GM12878 (cell line): ENCODE results near the gene MYO7B. TPM values are rescaled to one million over a fixed set of nuclear protein-coding genes. Genes with fewer than 3 reads are reported as not detected.

Experiments
- ATAC-seq: fragments of 200-7000 bp; cut with Tn5 transposase; 3 replicates; pipeline ENCODE4 v1.9.1; 2020; ENCODE audit warnings: mild to moderate bottlenecking, moderate library complexity
- BruUV-seq: library from RNA; stranded (reverse); fragments of 400-500 nt; replicated peaks from 2 replicates; lab custom pipeline; 2021; lab: Mats Ljungman, UMichigan
- CTCF ChIA-PET: fragments of 300-600 bp; sonication (Branson Sonifier 250); formaldehyde crosslinking; extraction: SDS; loops from one replicate; lab custom pipeline; 2021; ENCODE audit warnings: inconsistent platforms; lab: Yijun Ruan, JAX
- POLR2A ChIA-PET: fragments of 350-600 bp; formaldehyde crosslinking; extraction: SDS; loops from one replicate; lab custom pipeline; 2021; ENCODE audit warnings: inconsistent platforms; lab: Charles Lee
- RAD21 ChIA-PET: fragments of 300-600 bp; sonication (Branson Sonifier 250); formaldehyde crosslinking; loops from one replicate; lab custom pipeline; 2023; ENCODE audit warnings: antibody characterized with exemption; ENCODE audit not compliant: unreplicated experiment; lab: Charles Lee
- SMC1A ChIA-PET: fragments of 300-600 bp; sonication (Branson Sonifier 250); formaldehyde crosslinking; loops from one replicate; lab custom pipeline; 2023; ENCODE audit not compliant: unreplicated experiment, uncharacterized antibody; lab: Charles Lee
- DNase-seq: peaks from one replicate; pipeline ENCODE4 v3.0.0-alpha.2; 2011; ENCODE audit warnings: low read depth, low spot score
- FAIRE-seq: peaks from 3 replicates; lab custom pipeline; 2011; peaks lifted over from hg19 to GRCh38; lab: Jason Lieb, UNC
- H2AFZ ChIP-seq: 2 replicates; pipeline ENCODE4 v1.6.0; 2011; ENCODE audit warnings: low read depth, low read length, control low read depth; ENCODE audit not compliant: control insufficient read depth
- H3K27ac ChIP-seq: 2 replicates; pipeline ENCODE4 v1.5.1; 2011; ENCODE audit warnings: control low read depth; ENCODE audit not compliant: control insufficient read depth, insufficient read depth
- H3K27me3 ChIP-seq, 2 experiments: replicated peaks in 1 of 2; 2 replicates each; pipeline versions ENCODE4 v1.6.0 to v1.6.1; 2011; ENCODE audit warnings: low read length in 1 of 2; ENCODE audit not compliant: control insufficient read depth in 2 of 2, insufficient read depth in 2 of 2
- H3K36me3 ChIP-seq, 2 experiments: 2 replicates each; pipeline ENCODE4 v1.5.1; 2011; ENCODE audit warnings: low read length in 1 of 2; ENCODE audit not compliant: control insufficient read depth in 2 of 2, insufficient read depth in 2 of 2
- H3K4me1 ChIP-seq: 2 replicates; pipeline ENCODE4 v1.6.1; 2011; ENCODE audit warnings: mild to moderate bottlenecking, low read length, moderate library complexity, mixed read lengths; ENCODE audit not compliant: control insufficient read depth, insufficient read depth
- H3K4me2 ChIP-seq: 2 replicates; pipeline ENCODE4 v1.6.0; 2011; ENCODE audit warnings: control low read depth; ENCODE audit not compliant: control insufficient read depth, insufficient read depth
- H3K4me3 ChIP-seq: fragments of 200-600 bp; sonication (generic); 2 replicates; pipeline ENCODE4 v1.5.1; 2016
- H3K79me2 ChIP-seq: 2 replicates; pipeline ENCODE4 v1.6.0; 2011; ENCODE audit warnings: low read length; ENCODE audit not compliant: control insufficient read depth, insufficient read depth
- H3K9ac ChIP-seq: 2 replicates; pipeline ENCODE4 v1.8.0; 2011; ENCODE audit warnings: low read length, control low read depth, mixed read lengths; ENCODE audit not compliant: control insufficient read depth, insufficient read depth
- H3K9me3 ChIP-seq: replicated peaks from 3 replicates; pipeline ENCODE4 v1.5.1; 2011; ENCODE audit warnings: mild to moderate bottlenecking, low read length; ENCODE audit not compliant: control insufficient read depth, insufficient read depth
- H4K20me1 ChIP-seq: 2 replicates; pipeline ENCODE4 v1.6.0; 2011; ENCODE audit not compliant: control insufficient read depth, insufficient read depth
- BRCA1 ChIP-seq: IDR thresholded peaks from 2 replicates; pipeline ENCODE4 v1.6.1; 2011; ENCODE audit warnings: low read depth, low read length, improper control_type of control experiment
- CEBPB ChIP-seq, 2 experiments: fragments of 150-350 bp in 1 of 2; IDR thresholded peaks; 2 replicates each; pipeline ENCODE4 v1.6.1; 2012 to 2014; ENCODE audit warnings: low read depth in 2 of 2, low read length in 2 of 2, borderline replicate concordance in 1 of 2, inconsistent platforms in 1 of 2
- EED ChIP-seq: sonication (generic); IDR thresholded peaks from 2 replicates; pipeline ENCODE4 v1.6.1; 2016; ENCODE audit warnings: antibody characterized with exemption, low read depth
- RELA ChIP-seq: fragments of 450-650 bp; IDR thresholded peaks from 2 replicates; pipeline ENCODE4 v1.8.0; 2014; ENCODE audit warnings: borderline replicate concordance; ENCODE audit not compliant: partially characterized antibody
- SUPT20H ChIP-seq: IDR thresholded peaks from 2 replicates; pipeline ENCODE4 v1.6.1; 2011; ENCODE audit warnings: low read depth, mild to moderate bottlenecking, low read length, moderate library complexity, borderline replicate concordance; ENCODE audit not compliant: control insufficient read depth
- TCF7 ChIP-seq: IDR thresholded peaks from 2 replicates; pipeline ENCODE4 v1.6.1; 2014; ENCODE audit warnings: antibody characterized with exemption, borderline replicate concordance
- ZNF274 ChIP-seq: IDR thresholded peaks from one replicate; pipeline ENCODE4 v1.8.0; 2011; ENCODE audit not compliant: insufficient read length, insufficient read depth
- ZNF384 ChIP-seq: IDR thresholded peaks from 2 replicates; pipeline ENCODE4 v1.6.1; 2012; ENCODE audit warnings: low read depth, mild to moderate bottlenecking, low read length, improper control_type of control experiment, borderline replicate concordance
- WGBS: methylation state at CpG from one replicate; pipeline ENCODE4 v1.1.6; 2016; ENCODE audit warnings: low lambda C conversion rate; ENCODE audit not compliant: insufficient replicate concordance, insufficient coverage; ENCODE audit errors: missing lambda C conversion rate; 5-methylcytosine and 5-hydroxymethylcytosine counted together
- in situ Hi-C: fragments of 300-500 bp; cut with MboI; formaldehyde crosslinking; loops from 9 replicates; pipeline ENCODE4 v1.14.3; 2018; ENCODE audit warnings: mixed read lengths
- intact Hi-C: fragments of 100-400 bp; cut with micrococcal nuclease; formaldehyde crosslinking; loops from one replicate; pipeline ENCODE4 v1.14.2; 2022; ENCODE audit not compliant: unreplicated experiment
- polyA plus RNA-seq, 11 experiments: library from polyadenylated mRNA; depleted of rRNA in 4 of 11; unstranded in 6 of 11; stranded (reverse) in 5 of 11; fragments of >200 nt; fragmentation: Nextera tagmentation in 4 of 11; fragmentation: Illumina TruSeq in 1 of 11; extraction: Ambion mirVana in 4 of 11; extraction: Trizol in 1 of 11; gene quantifications; 1 replicate in 1 of 11; 2 replicates in 10 of 11; pipeline versions ENCODE4 v1.2.1 to v1.2.3, GENCODE V29; 2011 to 2016; ENCODE audit warnings: inconsistent platforms in 2 of 11, missing spikeins in 2 of 11, low read depth in 1 of 11
- total RNA-seq, 4 experiments: library from RNA; depleted of rRNA in 3 of 4; stranded (reverse); fragments of >200 nt in 3 of 4; fragmentation: Illumina TruSeq in 1 of 4; extraction: Trizol in 1 of 4; gene quantifications; 2 replicates each; pipeline versions ENCODE4 v1.2.1 to v1.2.3, GENCODE V29; 2013 to 2021
- TF ChIP-seq, protein P1 (sequence below): fragments of 450-650 bp; IDR thresholded peaks from 2 replicates; pipeline ENCODE4 v1.6.1; 2017; ENCODE audit warnings: antibody characterized with exemption, mild to moderate bottlenecking, moderate library complexity
- TF ChIP-seq, protein P2 (sequence below): fragments of 450-650 bp; conservative IDR thresholded peaks from 2 replicates; pipeline ENCODE4 v1.6.1; 2017; ENCODE audit warnings: mild to moderate bottlenecking, moderate library complexity
- TF ChIP-seq, protein P3 (sequence below): IDR thresholded peaks from 2 replicates; pipeline ENCODE4 v1.6.1; 2012; ENCODE audit warnings: low read length, inconsistent platforms
- TF ChIP-seq, protein P4 (sequence below): IDR thresholded peaks from 2 replicates; pipeline ENCODE4 v1.6.1; 2012; ENCODE audit warnings: low read depth, low read length, improper control_type of control experiment
- TF ChIP-seq, protein P5 (sequence below): fragments of 450-650 bp; IDR thresholded peaks from 2 replicates; pipeline ENCODE4 v1.6.1; 2017; ENCODE audit warnings: low read depth, mild to moderate bottlenecking, moderate library complexity

MYO7B gene
- total and polyA plus RNA-seq, 10 of the 15 experiments (the other 5 are each of a cell fraction or from before 2014, with no cell fraction given) = 0.08 to 4.8 (median 1.2) TPM

DNA sequence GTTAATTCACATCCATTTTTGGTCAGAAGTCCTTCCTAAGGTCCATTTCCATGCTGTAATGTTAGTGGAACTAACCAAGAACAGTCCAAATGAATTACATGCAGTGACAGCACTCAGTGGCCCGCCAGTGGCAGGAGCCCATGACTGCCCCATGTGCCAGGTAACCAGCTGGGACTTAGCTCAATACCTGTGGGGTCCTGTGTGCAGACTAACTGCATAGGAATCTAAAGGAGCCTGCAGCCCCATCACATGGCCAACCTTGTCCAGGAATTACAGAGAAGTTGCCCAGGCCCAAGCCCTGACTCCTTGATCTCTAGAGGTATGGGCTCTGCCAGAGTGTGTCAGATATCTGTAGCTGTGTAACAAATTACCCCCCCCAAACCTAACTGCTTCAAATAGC lies 75.1 kb downstream of the MYO7B start:
- RAD21 ChIA-PET = no interaction called here
- no peak for FAIRE-seq
- no peaks in the 10 kb centered on the region for H4K20me1 ChIP-seq
- no peaks in the 10 kb centered on the region for H3K4me1 ChIP-seq
- BruUV-seq = no TSS peak
- no peaks in the 10 kb centered on the region for H3K79me2 ChIP-seq
- CTCF ChIA-PET = interaction anchor here (1.1 to 2.9 kb wide), 2 partner anchors 19 to 39 kb away, joined by 3 to 15 read pairs; no protein-coding TSS in a partner anchor
- H3K27ac ChIP-seq = no peak overlapping the region
- SMC1A ChIA-PET = no interaction called here
- no peak overlapping the region for H3K4me2 ChIP-seq
- no peaks in the 10 kb centered on the region for H3K36me3 ChIP-seq
- H3K27me3 ChIP-seq = no peaks in the 10 kb centered on the region; a peak in 2 of 4 replicates
- POLR2A ChIA-PET = no interaction called here
- ATAC-seq = no peak
- intact Hi-C loops = no loop called here
- no peak overlapping the region for H2AFZ ChIP-seq
- H3K9me3 ChIP-seq = no peaks in the 10 kb centered on the region; the same call in 2 of the 3 replicates
- H3K4me3 ChIP-seq = no peak overlapping the region
- WGBS = 0% methylated on average over 1 of the region's 1 CpG
- no peak overlapping the region for H3K9ac ChIP-seq
- DNase-seq = no peak
- in situ Hi-C loops = no loop called here
- TF ChIP-seq, protein P1, sequence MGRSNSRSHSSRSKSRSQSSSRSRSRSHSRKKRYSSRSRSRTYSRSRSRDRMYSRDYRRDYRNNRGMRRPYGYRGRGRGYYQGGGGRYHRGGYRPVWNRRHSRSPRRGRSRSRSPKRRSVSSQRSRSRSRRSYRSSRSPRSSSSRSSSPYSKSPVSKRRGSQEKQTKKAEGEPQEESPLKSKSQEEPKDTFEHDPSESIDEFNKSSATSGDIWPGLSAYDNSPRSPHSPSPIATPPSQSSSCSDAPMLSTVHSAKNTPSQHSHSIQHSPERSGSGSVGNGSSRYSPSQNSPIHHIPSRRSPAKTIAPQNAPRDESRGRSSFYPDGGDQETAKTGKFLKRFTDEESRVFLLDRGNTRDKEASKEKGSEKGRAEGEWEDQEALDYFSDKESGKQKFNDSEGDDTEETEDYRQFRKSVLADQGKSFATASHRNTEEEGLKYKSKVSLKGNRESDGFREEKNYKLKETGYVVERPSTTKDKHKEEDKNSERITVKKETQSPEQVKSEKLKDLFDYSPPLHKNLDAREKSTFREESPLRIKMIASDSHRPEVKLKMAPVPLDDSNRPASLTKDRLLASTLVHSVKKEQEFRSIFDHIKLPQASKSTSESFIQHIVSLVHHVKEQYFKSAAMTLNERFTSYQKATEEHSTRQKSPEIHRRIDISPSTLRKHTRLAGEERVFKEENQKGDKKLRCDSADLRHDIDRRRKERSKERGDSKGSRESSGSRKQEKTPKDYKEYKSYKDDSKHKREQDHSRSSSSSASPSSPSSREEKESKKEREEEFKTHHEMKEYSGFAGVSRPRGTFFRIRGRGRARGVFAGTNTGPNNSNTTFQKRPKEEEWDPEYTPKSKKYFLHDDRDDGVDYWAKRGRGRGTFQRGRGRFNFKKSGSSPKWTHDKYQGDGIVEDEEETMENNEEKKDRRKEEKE = no peak
- no peak for TF ChIP-seq TCF7
- TF ChIP-seq, protein P2, sequence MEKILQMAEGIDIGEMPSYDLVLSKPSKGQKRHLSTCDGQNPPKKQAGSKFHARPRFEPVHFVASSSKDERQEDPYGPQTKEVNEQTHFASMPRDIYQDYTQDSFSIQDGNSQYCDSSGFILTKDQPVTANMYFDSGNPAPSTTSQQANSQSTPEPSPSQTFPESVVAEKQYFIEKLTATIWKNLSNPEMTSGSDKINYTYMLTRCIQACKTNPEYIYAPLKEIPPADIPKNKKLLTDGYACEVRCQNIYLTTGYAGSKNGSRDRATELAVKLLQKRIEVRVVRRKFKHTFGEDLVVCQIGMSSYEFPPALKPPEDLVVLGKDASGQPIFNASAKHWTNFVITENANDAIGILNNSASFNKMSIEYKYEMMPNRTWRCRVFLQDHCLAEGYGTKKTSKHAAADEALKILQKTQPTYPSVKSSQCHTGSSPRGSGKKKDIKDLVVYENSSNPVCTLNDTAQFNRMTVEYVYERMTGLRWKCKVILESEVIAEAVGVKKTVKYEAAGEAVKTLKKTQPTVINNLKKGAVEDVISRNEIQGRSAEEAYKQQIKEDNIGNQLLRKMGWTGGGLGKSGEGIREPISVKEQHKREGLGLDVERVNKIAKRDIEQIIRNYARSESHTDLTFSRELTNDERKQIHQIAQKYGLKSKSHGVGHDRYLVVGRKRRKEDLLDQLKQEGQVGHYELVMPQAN = no peak
- TF ChIP-seq CEBPB (IDR thresholded peaks at IDR 0.05; ENCODE audit: borderline replicate concordance in 1 of 2, low read depth in 2 of 2, low read length in 2 of 2) = no peak
- TF ChIP-seq BRCA1 = no peak
- TF ChIP-seq, protein P3, sequence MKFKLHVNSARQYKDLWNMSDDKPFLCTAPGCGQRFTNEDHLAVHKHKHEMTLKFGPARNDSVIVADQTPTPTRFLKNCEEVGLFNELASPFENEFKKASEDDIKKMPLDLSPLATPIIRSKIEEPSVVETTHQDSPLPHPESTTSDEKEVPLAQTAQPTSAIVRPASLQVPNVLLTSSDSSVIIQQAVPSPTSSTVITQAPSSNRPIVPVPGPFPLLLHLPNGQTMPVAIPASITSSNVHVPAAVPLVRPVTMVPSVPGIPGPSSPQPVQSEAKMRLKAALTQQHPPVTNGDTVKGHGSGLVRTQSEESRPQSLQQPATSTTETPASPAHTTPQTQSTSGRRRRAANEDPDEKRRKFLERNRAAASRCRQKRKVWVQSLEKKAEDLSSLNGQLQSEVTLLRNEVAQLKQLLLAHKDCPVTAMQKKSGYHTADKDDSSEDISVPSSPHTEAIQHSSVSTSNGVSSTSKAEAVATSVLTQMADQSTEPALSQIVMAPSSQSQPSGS = no peak
- TF ChIP-seq, protein P4, sequence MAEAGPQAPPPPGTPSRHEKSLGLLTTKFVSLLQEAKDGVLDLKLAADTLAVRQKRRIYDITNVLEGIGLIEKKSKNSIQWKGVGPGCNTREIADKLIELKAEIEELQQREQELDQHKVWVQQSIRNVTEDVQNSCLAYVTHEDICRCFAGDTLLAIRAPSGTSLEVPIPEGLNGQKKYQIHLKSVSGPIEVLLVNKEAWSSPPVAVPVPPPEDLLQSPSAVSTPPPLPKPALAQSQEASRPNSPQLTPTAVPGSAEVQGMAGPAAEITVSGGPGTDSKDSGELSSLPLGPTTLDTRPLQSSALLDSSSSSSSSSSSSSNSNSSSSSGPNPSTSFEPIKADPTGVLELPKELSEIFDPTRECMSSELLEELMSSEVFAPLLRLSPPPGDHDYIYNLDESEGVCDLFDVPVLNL = no peak
- no peak for TF ChIP-seq ZNF274
- TF ChIP-seq, protein P5, sequence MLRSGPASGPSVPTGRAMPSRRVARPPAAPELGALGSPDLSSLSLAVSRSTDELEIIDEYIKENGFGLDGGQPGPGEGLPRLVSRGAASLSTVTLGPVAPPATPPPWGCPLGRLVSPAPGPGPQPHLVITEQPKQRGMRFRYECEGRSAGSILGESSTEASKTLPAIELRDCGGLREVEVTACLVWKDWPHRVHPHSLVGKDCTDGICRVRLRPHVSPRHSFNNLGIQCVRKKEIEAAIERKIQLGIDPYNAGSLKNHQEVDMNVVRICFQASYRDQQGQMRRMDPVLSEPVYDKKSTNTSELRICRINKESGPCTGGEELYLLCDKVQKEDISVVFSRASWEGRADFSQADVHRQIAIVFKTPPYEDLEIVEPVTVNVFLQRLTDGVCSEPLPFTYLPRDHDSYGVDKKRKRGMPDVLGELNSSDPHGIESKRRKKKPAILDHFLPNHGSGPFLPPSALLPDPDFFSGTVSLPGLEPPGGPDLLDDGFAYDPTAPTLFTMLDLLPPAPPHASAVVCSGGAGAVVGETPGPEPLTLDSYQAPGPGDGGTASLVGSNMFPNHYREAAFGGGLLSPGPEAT = no peak
- TF ChIP-seq EED = no peak
- no peak for TF ChIP-seq ZNF384
- no peak for TF ChIP-seq SUPT20H
- no peak for TF ChIP-seq RELA
